Activated CD8-positive, alpha-beta T cell treated with anti-CD3 and anti-CD28 coated beads for 36 hours (primary cell): Measurements from ENCODE around the gene SHISAL2B. TPM values are rescaled to one million over a fixed set of nuclear protein-coding genes. Genes with fewer than 3 reads are reported as not detected.
A peak's percentile ranks its signal among the peaks of the same experiment; 100 is the strongest.
"Not testable (repeated sequence)": the region's sequence is repeated elsewhere in the genome, so short reads cannot be mapped to it uniquely, and the experiment has no call there.

Experiments used
- ATAC-seq: fragments of 200-7000 bp; cut with Tn5 transposase; one replicate; pipeline ENCODE4 v1.10.0; 2021; ENCODE audit warnings: mild to moderate bottlenecking, moderate library complexity
- CTCF ChIA-PET: fragments of 350-600 bp; sonication (Branson Sonifier 250); formaldehyde crosslinking; loops from one replicate; lab custom pipeline; 2021; ENCODE audit warnings: antibody characterized with exemption; lab: Charles Lee
- POLR2A ChIA-PET: fragments of 350-600 bp; sonication (Branson Sonifier 250); formaldehyde crosslinking; loops from one replicate; lab custom pipeline; 2021; ENCODE audit warnings: antibody characterized with exemption; lab: Charles Lee
- DNase-seq: peaks from one replicate; pipeline ENCODE4 v3.0.0-alpha.2; 2020
- H3K27ac Mint-ChIP-seq: one replicate; pipeline ENCODE4 v1.8.0; 2021; ENCODE audit warnings: mild to moderate bottlenecking, mixed read lengths
- H3K27me3 Mint-ChIP-seq: one replicate; pipeline ENCODE4 v1.8.0; 2021; ENCODE audit warnings: mixed read lengths
- H3K36me3 Mint-ChIP-seq: one replicate; pipeline ENCODE4 v1.8.0; 2021; ENCODE audit warnings: low read depth, mixed read lengths
- H3K4me1 Mint-ChIP-seq: one replicate; pipeline ENCODE4 v1.8.0; 2021; ENCODE audit warnings: low read depth, mixed read lengths
- H3K4me3 Mint-ChIP-seq: one replicate; pipeline ENCODE4 v1.8.0; 2021; ENCODE audit warnings: mild to moderate bottlenecking, moderate library complexity, mixed read lengths
- H3K9me3 Mint-ChIP-seq: one replicate; pipeline ENCODE4 v1.8.0; 2021; ENCODE audit warnings: mixed read lengths
- CTCF ChIP-seq: fragments of 200-600 bp; IDR thresholded peaks from one replicate; pipeline ENCODE4 v1.8.0; 2022; ENCODE audit warnings: antibody characterized with exemption, mild to moderate bottlenecking
- intact Hi-C: fragments of 100-400 bp; cut with micrococcal nuclease; formaldehyde crosslinking; loops from one replicate; pipeline ENCODE4 v1.10.0; 2022
- total RNA-seq, 2 experiments: library from RNA; stranded (reverse); gene quantifications; one replicate each; pipeline ENCODE4 v1.2.3, GENCODE V29; 2021

SHISAL2B gene
- total RNA-seq, 2 experiments from 2014 or later = not detected

- DNase-seq (no peak), ATAC-seq (no peak)
- H3K4me1 Mint-ChIP-seq = peaks cover 4% of the 10 kb centered on the region
- intact Hi-C loops = no loop called here
- POLR2A ChIA-PET = no interaction called here
- H3K36me3 Mint-ChIP-seq = no peaks in the 10 kb centered on the region
- H3K9me3 Mint-ChIP-seq = no peaks in the 10 kb centered on the region
- CTCF ChIA-PET = no interaction called here
- no peak overlapping the region for H3K4me3 Mint-ChIP-seq
- peaks cover 37% of the 10 kb centered on the region for H3K27me3 Mint-ChIP-seq
- H3K27ac Mint-ChIP-seq = no peak overlapping the region
- TF ChIP-seq CTCF = no peak
Observed at GRCh38 chr5:64688965-64689364, 1.3 kb upstream of the SHISAL2B start.

GRCh38 chr5:64690104-64690416 is 243 bp upstream of the SHISAL2B start:
- Mint-ChIP-seq H3K27ac (no peak overlapping the region), H3K4me3 (peak overlapping the region; percentile 16), H3K9me3 (no peaks in the 10 kb centered on the region), H3K4me1 (peaks cover 4% of the 10 kb centered on the region), H3K27me3 (peaks cover 36% of the 10 kb centered on the region), H3K36me3 (no peaks in the 10 kb centered on the region)
- no peak for TF ChIP-seq CTCF
- POLR2A ChIA-PET = no interaction called here
- DNase-seq = no peak
- CTCF ChIA-PET = no interaction called here
- ATAC-seq = no peak
- intact Hi-C loops = no loop called here

GRCh38 chr5:64691291-64691690 is 988 bp downstream of the SHISAL2B start:
- Mint-ChIP-seq H3K27me3 (peaks cover 36% of the 10 kb centered on the region), H3K4me3 (no peak overlapping the region), H3K36me3 (no peaks in the 10 kb centered on the region), H3K9me3 (peaks cover 7% of the 10 kb centered on the region), H3K4me1 (peaks cover 4% of the 10 kb centered on the region), H3K27ac (no peak overlapping the region)
- DNase-seq = no peak
- ChIA-PET POLR2A (no interaction called here), CTCF (interaction anchor here (1.1 kb wide), 1 partner anchor 93 kb away, joined by 3 read pairs; no protein-coding TSS in a partner anchor)
- ATAC-seq = no peak
- intact Hi-C loops = no loop called here
- TF ChIP-seq CTCF = no peak

GRCh38 chr5:64693636-64694035 is 3.3 kb downstream of the SHISAL2B start:
- Mint-ChIP-seq H3K9me3 (peaks cover 15% of the 10 kb centered on the region), H3K4me3 (no peak overlapping the region), H3K27ac (no peak overlapping the region), H3K27me3 (peaks cover 31% of the 10 kb centered on the region), H3K36me3 (no peaks in the 10 kb centered on the region), H3K4me1 (peaks cover 4% of the 10 kb centered on the region)
- no peak for TF ChIP-seq CTCF
- no peak for ATAC-seq
- ChIA-PET POLR2A (no interaction called here), CTCF (no interaction called here)
- no peak for DNase-seq
- intact Hi-C loops = no loop called here

- POLR2A ChIA-PET, CTCF ChIA-PET, intact Hi-C loops, ATAC-seq, H3K36me3 Mint-ChIP-seq, H3K27ac Mint-ChIP-seq, H3K4me3 Mint-ChIP-seq, H3K4me1 Mint-ChIP-seq, DNase-seq: not testable (repeated sequence)
- peaks cover 15% of the 10 kb centered on the region for H3K9me3 Mint-ChIP-seq
- H3K27me3 Mint-ChIP-seq = peaks cover 17% of the 10 kb centered on the region
Observed at GRCh38 chr5:64696414-64696813, 6.1 kb downstream of the SHISAL2B start.

- H3K9me3 Mint-ChIP-seq = peaks cover 11% of the 10 kb centered on the region
- H3K4me1 Mint-ChIP-seq = no peaks in the 10 kb centered on the region
- intact Hi-C loops = no loop called here
- ChIA-PET POLR2A (no interaction called here), CTCF (no interaction called here)
- H3K36me3 Mint-ChIP-seq = no peaks in the 10 kb centered on the region
- peaks cover 15% of the 10 kb centered on the region for H3K27me3 Mint-ChIP-seq
- no peak overlapping the region for H3K4me3 Mint-ChIP-seq
- no peak for DNase-seq
- no peak overlapping the region for H3K27ac Mint-ChIP-seq
- TF ChIP-seq CTCF = no peak
- no peak for ATAC-seq
Observed at GRCh38 chr5:64700765-64701164, 10.5 kb downstream of the SHISAL2B start.

GRCh38 chr5:64706074-64706473 is 15.8 kb downstream of the SHISAL2B start:
- H3K27me3 Mint-ChIP-seq = peaks cover 12% of the 10 kb centered on the region
- intact Hi-C loops, H3K9me3 Mint-ChIP-seq, DNase-seq, ATAC-seq, H3K4me1 Mint-ChIP-seq, H3K36me3 Mint-ChIP-seq, H3K27ac Mint-ChIP-seq, POLR2A ChIA-PET, H3K4me3 Mint-ChIP-seq: not testable (repeated sequence)
- CTCF ChIA-PET = interaction anchor here (1.6 kb wide), 1 partner anchor 78 kb away, joined by 5 read pairs; no protein-coding TSS in a partner anchor
